CD4-positive, alpha-beta T cell (primary cell): ENCODE data around the gene HTT-AS. TPM values are rescaled to one million over a fixed set of nuclear protein-coding genes. Genes with fewer than 3 reads are reported as not detected.
"Not testable (repeated sequence)": the region's sequence is repeated elsewhere in the genome, so short reads cannot be mapped to it uniquely, and the experiment has no call there.

Experiments
- ATAC-seq: fragments of 200-7000 bp; cut with Tn5 transposase; one replicate; pipeline ENCODE4 v1.10.0; 2022; ENCODE audit warnings: mild to moderate bottlenecking; ENCODE audit not compliant: poor library complexity
- CTCF ChIA-PET: fragments of 350-600 bp; sonication (Branson Sonifier 250); formaldehyde crosslinking; loops from one replicate; lab custom pipeline; 2021; ENCODE audit warnings: antibody characterized with exemption, inconsistent platforms; lab: Charles Lee
- POLR2A ChIA-PET: fragments of 350-600 bp; sonication (Branson Sonifier 250); formaldehyde crosslinking; loops from one replicate; lab custom pipeline; 2021; ENCODE audit warnings: antibody characterized with exemption, inconsistent platforms; lab: Charles Lee
- DNase-seq, 14 experiments: peaks; one replicate each; pipeline ENCODE4 v3.0.0-alpha.2; 2013 to 2020; ENCODE audit warnings: mixed read lengths in 2 of 14
- H3K27ac ChIP-seq, 2 donors: one replicate each; pipeline versions ENCODE4 v1.5.1 to v1.7.0; 2013; ENCODE audit warnings: low read length in 2 of 2, low read depth in 1 of 2, mild to moderate bottlenecking in 1 of 2
- H3K27me3 ChIP-seq, 2 experiments: 1 replicate in 1 of 2; 2 replicates in 1 of 2; pipeline versions ENCODE4 v1.6.1 to v1.7.0; 2013; ENCODE audit warnings: low read length in 2 of 2, control low read depth in 1 of 2, mild to moderate bottlenecking in 1 of 2, moderate library complexity in 1 of 2; ENCODE audit not compliant: insufficient read depth in 2 of 2, control insufficient read depth in 1 of 2
- H3K36me3 ChIP-seq: one replicate; pipeline ENCODE4 v1.6.1; 2013; ENCODE audit warnings: low read length, control low read depth; ENCODE audit not compliant: insufficient read depth
- H3K4me1 ChIP-seq: one replicate; pipeline ENCODE4 v1.6.1; 2013; ENCODE audit warnings: low read length, control low read depth; ENCODE audit not compliant: insufficient read depth
- H3K4me3 ChIP-seq: one replicate; pipeline ENCODE4 v1.5.1; 2013; ENCODE audit warnings: mild to moderate bottlenecking, low read length, moderate library complexity
- H3K9me3 ChIP-seq, 2 experiments: 1 replicate in 1 of 2; 2 replicates in 1 of 2; pipeline versions ENCODE4 v1.6.1 to v1.7.0; 2013; ENCODE audit warnings: low read length in 2 of 2, mild to moderate bottlenecking in 2 of 2, control low read depth in 1 of 2, moderate library complexity in 1 of 2; ENCODE audit not compliant: control insufficient read depth in 1 of 2, insufficient read depth in 1 of 2
- H3K27ac Mint-ChIP-seq: one replicate; pipeline ENCODE4 v1.8.0; 2020; ENCODE audit warnings: mixed read lengths
- H3K27me3 Mint-ChIP-seq: one replicate; pipeline ENCODE4 v1.8.0; 2021; ENCODE audit warnings: mixed read lengths
- H3K36me3 Mint-ChIP-seq: one replicate; pipeline ENCODE4 v1.8.0; 2021; ENCODE audit warnings: low read depth, mixed read lengths
- H3K4me1 Mint-ChIP-seq: one replicate; pipeline ENCODE4 v1.8.0; 2021; ENCODE audit warnings: low read depth, mixed read lengths
- H3K4me3 Mint-ChIP-seq: one replicate; pipeline ENCODE4 v1.8.0; 2020; ENCODE audit warnings: mild to moderate bottlenecking, mixed read lengths
- H3K9me3 Mint-ChIP-seq: one replicate; pipeline ENCODE4 v1.8.0; 2020; ENCODE audit warnings: mixed read lengths
- intact Hi-C, 2 experiments: fragments of 100-400 bp; cut with DNase I in 1 of 2; cut with micrococcal nuclease in 1 of 2; formaldehyde crosslinking; loops; one replicate each; pipeline versions ENCODE4 v1.15.1 to v1.9.0; 2023 to 2025; cut with DNase I, micrococcal nuclease
- total RNA-seq, 174 experiments: library from RNA in 2 of 174; stranded (reverse) in 2 of 174; gene quantifications; one replicate each; pipeline ENCODE4 v1.2.3 and lab custom pipeline; 2021 to 2026
- TF ChIP-seq, protein P1 (sequence below): fragments of 200-600 bp; IDR thresholded peaks from one replicate; pipeline ENCODE4 v1.8.0; 2022; ENCODE audit warnings: antibody characterized with exemption, mild to moderate bottlenecking

Gene HTT-AS
- total RNA-seq, 2 experiments from 2014 or later = not detected

DNA sequence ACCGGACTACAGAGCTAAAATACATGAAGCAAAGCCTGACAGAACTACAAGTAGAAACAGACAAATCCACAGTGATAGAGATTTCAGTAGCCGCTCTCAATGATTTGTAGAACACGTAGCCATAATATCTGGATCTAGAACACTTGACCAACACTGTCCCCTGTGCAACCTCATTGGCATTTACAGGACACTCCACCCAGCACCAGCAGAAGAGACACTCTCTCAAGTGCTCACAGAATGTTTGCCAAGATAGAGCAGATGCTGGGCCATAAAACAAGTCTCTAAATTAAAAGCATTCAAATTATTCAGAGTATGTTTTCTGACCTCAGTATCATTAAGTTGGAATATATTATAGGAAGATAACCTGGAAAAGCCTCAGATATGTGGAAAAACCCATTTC lies 21.9 kb upstream of the HTT-AS start:
- Mint-ChIP-seq H3K36me3 (peaks cover 82% of the 10 kb centered on the region), H3K27ac (no peak overlapping the region), H3K4me3 (no peak overlapping the region), H3K27me3 (no peaks in the 10 kb centered on the region), H3K9me3 (no peaks in the 10 kb centered on the region), H3K4me1 (peaks cover 9% of the 10 kb centered on the region)
- TF ChIP-seq, protein P1, sequence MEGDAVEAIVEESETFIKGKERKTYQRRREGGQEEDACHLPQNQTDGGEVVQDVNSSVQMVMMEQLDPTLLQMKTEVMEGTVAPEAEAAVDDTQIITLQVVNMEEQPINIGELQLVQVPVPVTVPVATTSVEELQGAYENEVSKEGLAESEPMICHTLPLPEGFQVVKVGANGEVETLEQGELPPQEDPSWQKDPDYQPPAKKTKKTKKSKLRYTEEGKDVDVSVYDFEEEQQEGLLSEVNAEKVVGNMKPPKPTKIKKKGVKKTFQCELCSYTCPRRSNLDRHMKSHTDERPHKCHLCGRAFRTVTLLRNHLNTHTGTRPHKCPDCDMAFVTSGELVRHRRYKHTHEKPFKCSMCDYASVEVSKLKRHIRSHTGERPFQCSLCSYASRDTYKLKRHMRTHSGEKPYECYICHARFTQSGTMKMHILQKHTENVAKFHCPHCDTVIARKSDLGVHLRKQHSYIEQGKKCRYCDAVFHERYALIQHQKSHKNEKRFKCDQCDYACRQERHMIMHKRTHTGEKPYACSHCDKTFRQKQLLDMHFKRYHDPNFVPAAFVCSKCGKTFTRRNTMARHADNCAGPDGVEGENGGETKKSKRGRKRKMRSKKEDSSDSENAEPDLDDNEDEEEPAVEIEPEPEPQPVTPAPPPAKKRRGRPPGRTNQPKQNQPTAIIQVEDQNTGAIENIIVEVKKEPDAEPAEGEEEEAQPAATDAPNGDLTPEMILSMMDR = no peak
- Histone ChIP-seq H3K36me3 (peaks cover 32% of the 10 kb centered on the region), H3K4me1 (no peaks in the 10 kb centered on the region), H3K4me3 (no peak overlapping the region), H3K9me3 (no peaks in the 10 kb centered on the region), H3K27ac (no peak overlapping the region), H3K27me3 (no peaks in the 10 kb centered on the region)
- ATAC-seq (no peak), DNase-seq (no peak)
- CTCF ChIA-PET = interaction anchor here (0.6 to 1.5 kb wide), 2 partner anchors 11 to 379 kb away, joined by 5 read pairs; no protein-coding TSS in a partner anchor
- POLR2A ChIA-PET = no interaction called here
- intact Hi-C loops = no loop called here

DNA sequence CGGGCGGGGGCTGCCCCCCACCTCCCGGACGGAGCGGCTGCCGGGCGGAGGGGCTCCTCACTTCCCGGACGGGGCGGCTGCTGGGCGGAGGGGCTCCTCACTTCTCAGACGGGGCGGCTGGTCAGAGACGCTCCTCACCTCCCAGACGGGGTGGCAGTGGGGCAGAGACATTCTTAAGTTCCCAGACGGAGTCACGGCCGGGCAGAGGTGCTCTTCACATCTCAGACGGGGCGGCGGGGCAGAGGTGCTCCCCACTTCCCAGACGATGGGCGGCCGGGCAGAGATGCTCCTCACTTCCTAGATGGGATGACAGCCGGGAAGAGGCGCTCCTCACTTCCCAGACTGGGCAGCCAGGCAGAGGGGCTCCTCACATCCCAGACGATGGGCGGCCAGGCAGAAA lies 20.4 kb upstream of the HTT-AS start:
- H3K9me3 ChIP-seq, H3K27ac ChIP-seq, H3K27me3 ChIP-seq, POLR2A ChIA-PET, H3K27me3 Mint-ChIP-seq, H3K4me3 ChIP-seq, DNase-seq, ATAC-seq, H3K9me3 Mint-ChIP-seq, H3K4me3 Mint-ChIP-seq, intact Hi-C loops, H3K4me1 ChIP-seq, H3K27ac Mint-ChIP-seq, CTCF ChIA-PET: not testable (repeated sequence)
- peaks cover 12% of the 10 kb centered on the region for H3K4me1 Mint-ChIP-seq
- peaks cover 28% of the 10 kb centered on the region for H3K36me3 ChIP-seq
- H3K36me3 Mint-ChIP-seq = peaks cover 79% of the 10 kb centered on the region

DNA sequence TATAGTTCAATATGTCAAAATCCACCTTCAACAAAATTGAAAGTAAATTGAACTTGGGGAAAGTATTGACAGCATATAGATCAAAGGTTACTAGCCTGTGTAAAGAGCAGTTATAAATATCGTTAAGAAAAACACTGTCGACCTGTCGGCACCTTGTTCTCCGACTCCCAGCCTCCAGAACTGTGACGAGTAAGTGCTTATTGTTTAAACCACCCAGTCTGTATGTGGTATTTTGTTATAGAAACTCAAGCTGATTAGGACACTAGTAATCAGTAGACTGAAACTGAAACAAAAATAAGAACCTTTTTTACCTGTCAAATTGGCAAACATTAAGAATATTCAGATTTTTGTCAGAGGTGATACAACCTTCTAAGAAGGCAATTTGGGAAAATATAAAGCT lies 17.1 kb upstream of the HTT-AS start:
- no peak for ATAC-seq
- intact Hi-C loops = no loop called here
- Mint-ChIP-seq H3K27me3 (no peaks in the 10 kb centered on the region), H3K4me3 (no peak overlapping the region), H3K36me3 (peaks cover 84% of the 10 kb centered on the region), H3K4me1 (peaks cover 12% of the 10 kb centered on the region), H3K9me3 (no peaks in the 10 kb centered on the region), H3K27ac (no peak overlapping the region)
- POLR2A ChIA-PET = no interaction called here
- CTCF ChIA-PET = no interaction called here
- Histone ChIP-seq H3K9me3 (no peaks in the 10 kb centered on the region), H3K27ac (no peak overlapping the region), H3K4me1 (no peaks in the 10 kb centered on the region), H3K4me3 (no peak overlapping the region), H3K27me3 (no peaks in the 10 kb centered on the region), H3K36me3 (peaks cover 38% of the 10 kb centered on the region)
- DNase-seq = no peak
- TF ChIP-seq, protein P1 = no peak

DNA sequence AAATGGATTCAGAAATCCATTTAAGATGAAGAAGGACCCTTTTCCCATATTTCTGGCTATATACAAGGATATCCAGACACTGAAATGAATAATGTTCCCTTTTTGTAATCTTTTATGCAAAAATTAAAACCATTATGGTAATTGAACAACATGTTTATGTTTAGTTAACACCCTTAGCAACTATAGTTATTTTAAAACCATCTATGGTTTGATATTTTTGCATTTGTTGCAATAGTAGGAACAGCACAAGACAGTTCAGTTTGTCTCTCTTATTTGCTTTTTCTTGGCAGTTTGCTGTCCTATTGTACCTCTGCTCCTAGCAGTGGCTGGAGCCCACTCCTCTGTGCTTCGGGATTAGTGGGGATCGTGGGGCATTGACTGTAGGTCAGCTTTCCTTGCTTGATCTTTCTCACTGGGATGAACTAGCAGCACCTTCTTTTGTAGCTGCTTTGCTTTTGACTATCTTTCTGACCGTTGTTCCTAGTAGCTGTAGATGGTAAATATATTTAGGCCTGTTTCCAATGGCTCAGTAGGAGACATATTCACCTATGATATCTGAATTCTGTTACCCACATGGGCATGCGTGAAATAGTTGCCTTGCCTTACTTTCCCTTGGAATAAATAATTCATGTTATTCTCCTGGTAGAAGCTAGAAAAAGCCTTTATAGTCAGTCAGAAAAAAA lies 12.9 kb upstream of the HTT-AS start:
- Histone ChIP-seq H3K4me1 (peaks cover 11% of the 10 kb centered on the region), H3K27ac (no peak overlapping the region), H3K4me3 (no peak overlapping the region), H3K27me3 (no peaks in the 10 kb centered on the region), H3K9me3 (no peaks in the 10 kb centered on the region), H3K36me3 (peaks cover 29% of the 10 kb centered on the region)
- H3K9me3 Mint-ChIP-seq = no peaks in the 10 kb centered on the region
- no peak overlapping the region for H3K4me3 Mint-ChIP-seq
- POLR2A ChIA-PET = no interaction called here
- peaks cover 59% of the 10 kb centered on the region for H3K36me3 Mint-ChIP-seq
- peaks cover 41% of the 10 kb centered on the region for H3K4me1 Mint-ChIP-seq
- intact Hi-C loops = no loop called here
- CTCF ChIA-PET = no interaction called here
- TF ChIP-seq, protein P1 = no peak
- H3K27ac Mint-ChIP-seq = no peak overlapping the region
- ATAC-seq (no peak), DNase-seq (no peak)
- H3K27me3 Mint-ChIP-seq = no peaks in the 10 kb centered on the region
